ENCODE measurements around the gene EEF1B2.

GRCh38 chr2:206149330-206149729 is 10.4 kb upstream of the EEF1B2 start:
- TF ChIP-seq YY1 (IDR thresholded peaks at IDR 0.05; ENCODE audit: insufficient read depth, insufficient read length) (no peak), ZNF274 (IDR thresholded peaks at IDR 0.05; ENCODE audit: low read depth, low read length) (no peak), SUZ12 (IDR thresholded peaks at IDR 0.05; ENCODE audit: extremely low read depth, insufficient read depth, insufficient read length) (no peak)

Measured in NT2/D1 (cell line).